D721Med (cell line): ENCODE measurements around the gene SAXO1.

Experiments
- DNase-seq: peaks from one replicate; pipeline ENCODE4 v3.0.0; 2011; ENCODE audit warnings: low spot score; ENCODE audit not compliant: insufficient read length
- FAIRE-seq: peaks from 2 replicates; lab custom pipeline; 2011; peaks lifted over from hg19 to GRCh38; lab: Jason Lieb, UNC
- TF ChIP-seq, protein P1 (sequence below): IDR thresholded peaks from 2 replicates; pipeline ENCODE4 v1.5.1; 2012; ENCODE audit warnings: mild to moderate bottlenecking, control low read depth; ENCODE audit not compliant: insufficient read depth; ENCODE audit errors: missing control alignments

The SAXO1 gene

DNA sequence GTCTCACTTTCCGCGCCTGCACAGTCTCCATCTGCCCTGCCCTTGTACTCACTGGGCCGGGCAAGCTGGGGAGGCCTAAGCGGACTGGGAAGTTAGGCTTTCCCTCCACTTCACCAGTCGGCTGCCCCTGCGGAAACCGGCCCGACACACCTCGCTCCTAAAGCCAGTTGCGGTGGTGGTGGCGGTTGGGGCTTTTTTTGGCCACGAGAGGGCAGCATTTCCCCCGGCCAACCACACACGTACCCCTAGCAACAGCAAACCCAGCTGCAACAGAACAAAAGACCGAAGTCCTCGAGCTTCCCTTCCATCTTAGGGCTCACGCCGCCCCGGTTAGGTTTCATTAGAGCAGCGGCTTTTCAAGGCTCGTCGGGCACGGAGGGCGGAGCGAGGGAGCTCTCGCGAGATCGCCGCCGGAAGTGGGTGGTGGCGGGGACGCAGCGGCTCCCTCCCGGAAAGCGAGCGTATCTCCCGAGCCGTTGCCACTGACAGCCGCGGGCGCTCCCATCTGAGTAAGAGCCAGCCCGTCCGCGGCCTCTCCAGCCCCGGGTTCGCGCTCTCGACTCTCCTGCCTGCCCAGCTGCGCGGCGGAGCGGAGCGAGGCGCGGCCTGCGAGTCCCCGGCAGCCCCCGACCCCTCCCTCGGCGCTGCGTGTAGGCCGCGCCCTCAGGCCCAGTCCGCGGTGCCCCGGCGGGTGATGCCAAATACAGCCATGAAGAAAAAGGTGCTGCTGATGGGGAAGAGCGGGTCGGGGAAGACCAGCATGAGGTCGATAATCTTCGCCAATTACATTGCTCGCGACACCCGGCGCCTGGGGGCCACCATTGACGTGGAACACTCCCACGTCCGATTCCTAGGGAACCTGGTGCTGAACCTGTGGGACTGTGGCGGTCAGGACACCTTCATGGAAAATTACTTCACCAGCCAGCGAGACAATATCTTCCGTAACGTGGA lies 16.2 kb upstream of the SAXO1 start, which contains the start of gene RRAGA:
Gene RRAGA (plus strand): TSS at position 462 of the 951 bp plus-strand sequence. CDS start 233 bp downstream, at position 695.
- no peak for FAIRE-seq
- DNase-seq, result peak; percentile 62
- TF ChIP-seq, protein P1, sequence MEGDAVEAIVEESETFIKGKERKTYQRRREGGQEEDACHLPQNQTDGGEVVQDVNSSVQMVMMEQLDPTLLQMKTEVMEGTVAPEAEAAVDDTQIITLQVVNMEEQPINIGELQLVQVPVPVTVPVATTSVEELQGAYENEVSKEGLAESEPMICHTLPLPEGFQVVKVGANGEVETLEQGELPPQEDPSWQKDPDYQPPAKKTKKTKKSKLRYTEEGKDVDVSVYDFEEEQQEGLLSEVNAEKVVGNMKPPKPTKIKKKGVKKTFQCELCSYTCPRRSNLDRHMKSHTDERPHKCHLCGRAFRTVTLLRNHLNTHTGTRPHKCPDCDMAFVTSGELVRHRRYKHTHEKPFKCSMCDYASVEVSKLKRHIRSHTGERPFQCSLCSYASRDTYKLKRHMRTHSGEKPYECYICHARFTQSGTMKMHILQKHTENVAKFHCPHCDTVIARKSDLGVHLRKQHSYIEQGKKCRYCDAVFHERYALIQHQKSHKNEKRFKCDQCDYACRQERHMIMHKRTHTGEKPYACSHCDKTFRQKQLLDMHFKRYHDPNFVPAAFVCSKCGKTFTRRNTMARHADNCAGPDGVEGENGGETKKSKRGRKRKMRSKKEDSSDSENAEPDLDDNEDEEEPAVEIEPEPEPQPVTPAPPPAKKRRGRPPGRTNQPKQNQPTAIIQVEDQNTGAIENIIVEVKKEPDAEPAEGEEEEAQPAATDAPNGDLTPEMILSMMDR, result peak; percentile 66

DNA sequence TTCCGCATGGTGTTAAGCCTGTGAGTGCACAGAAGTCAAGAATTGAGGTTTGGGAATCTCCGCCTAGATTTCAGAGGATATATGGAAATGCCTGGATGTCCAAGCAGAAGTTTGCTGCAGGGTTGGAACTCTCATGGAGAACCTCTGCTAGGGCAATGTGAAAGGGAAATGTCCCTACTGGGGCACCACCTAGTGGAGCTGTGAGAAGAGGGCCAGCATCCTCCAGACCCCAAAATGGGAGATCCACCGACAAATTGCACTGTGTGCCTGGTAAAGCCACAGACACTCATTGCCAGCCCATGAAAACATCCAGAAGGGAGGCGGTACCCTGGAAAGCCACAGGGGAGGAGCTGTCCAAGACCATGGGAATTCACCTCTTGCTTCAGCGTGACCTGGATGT lies 3.6 kb upstream of the SAXO1 start:
- FAIRE-seq (no peak), DNase-seq (no peak)
- TF ChIP-seq, protein P1, result no peak

DNA sequence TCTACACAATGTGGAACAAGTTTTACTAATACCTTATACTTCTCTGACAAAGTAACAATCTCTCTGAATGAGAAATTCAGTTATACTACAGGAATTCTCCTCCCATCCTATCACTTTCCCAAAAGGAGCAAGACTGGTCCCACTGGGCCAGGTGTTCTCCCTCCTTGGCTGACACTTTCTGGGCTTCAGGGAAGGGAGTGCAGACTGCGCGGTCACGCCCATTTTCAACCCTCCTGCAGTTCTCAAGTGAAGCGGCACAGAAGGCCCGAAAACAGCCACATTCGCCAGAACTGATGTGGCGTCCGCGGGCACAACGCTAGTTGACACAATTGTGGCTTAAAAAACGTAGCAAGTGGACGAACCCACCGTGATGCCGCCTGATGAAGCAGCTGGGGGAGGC lies 603 bp downstream of the SAXO1 start:
- DNase-seq (no peak), FAIRE-seq (no peak)
- TF ChIP-seq, protein P1, result no peak

DNA sequence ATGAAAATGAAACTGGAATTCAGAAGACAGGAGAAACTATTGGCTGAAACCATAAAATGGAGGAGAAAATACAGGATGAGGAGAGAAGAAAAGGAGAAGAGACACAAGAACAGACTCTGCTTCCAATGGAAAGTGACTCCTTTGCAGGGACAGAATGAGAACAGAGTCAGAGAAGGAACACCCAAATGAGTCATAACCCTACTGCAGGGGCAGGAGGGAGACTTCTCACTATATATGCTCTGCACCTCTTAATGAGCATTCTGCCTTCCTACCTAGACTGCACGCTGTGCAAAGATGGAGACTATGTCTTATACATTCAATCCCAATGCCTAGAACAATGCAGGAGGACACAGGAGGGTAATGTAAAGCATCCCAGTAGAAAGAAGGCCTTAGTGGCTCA lies 2.1 kb downstream of the SAXO1 start:
- TF ChIP-seq, protein P1, result no peak
- no peak for FAIRE-seq
- no peak for DNase-seq

DNA sequence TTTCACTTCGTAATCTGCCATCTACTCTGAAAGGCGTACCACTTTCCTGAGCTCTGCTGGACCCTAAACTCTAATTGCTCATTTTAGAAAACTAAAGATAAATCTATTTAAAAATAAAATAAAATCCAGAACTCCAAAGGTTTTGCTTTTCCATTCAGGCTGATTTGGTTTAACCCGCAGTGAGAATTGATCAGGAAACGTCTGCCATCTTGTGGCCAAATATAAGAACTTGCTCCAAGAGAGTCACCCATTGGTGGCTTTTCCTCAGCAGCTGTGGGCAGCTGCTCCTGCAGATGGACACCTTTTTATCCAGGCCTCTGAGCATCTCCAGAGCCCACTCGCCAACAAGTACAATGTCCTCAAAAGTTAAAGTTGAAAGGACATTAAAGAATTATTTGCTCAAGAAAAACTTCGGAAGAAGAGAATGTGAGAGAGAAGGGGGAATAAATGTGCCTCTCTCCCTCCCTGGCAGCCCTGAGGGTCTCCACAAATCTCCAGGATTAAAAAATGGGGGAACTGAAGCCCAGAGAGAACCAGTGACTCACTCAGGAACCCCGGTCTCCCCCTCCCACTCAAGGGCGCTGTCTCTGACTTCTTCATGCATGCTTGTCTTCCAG lies 4.1 kb downstream of the SAXO1 start:
- FAIRE-seq, result peak; percentile 64
- TF ChIP-seq, protein P1, result peak; percentile 74
- peak; percentile 78 for DNase-seq

DNA sequence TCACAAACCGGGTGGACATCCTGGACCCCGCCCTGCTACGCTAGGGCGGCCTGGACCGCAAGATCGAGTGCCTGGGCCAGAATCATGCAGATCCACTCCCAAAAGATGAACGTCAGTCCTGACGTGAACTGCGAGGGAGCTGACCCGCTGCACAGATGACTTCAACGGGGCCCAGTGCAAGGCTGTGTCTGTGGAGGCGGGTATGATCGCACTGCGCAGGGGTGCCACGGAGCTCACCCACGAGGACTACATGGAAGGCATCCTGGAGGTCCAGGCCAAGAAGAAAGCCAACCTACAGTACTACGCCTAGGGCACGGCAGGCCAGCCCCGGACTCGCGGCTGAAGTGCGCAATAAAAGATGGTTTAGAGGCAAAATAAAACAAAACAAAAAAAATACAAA lies 5.2 kb downstream of the SAXO1 start:
- FAIRE-seq (no peak), DNase-seq (no peak)
- TF ChIP-seq, protein P1, result no peak
